Measurements from ENCODE around the gene PHEX.

PHEX gene

DNA sequence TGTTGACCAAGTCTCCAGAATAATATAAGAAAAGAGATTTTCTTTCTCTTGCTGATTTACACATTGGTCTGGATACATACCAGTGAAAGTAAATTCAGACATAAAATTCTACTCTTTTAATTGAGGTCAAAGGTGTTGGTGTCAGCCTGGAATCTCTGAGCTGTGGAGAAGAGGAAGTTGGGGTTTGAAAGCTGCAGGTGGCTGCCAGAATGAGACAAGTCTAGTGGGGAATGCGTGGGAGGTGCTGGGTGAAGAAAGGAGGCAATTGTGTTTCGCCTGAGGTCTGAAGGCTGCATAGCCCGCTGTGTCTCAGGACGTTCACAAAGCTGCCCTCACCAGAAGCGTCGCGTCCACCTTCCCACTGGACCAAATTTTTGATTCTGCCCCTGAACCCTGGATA, 31.2 kb downstream of the PHEX start:
- TF ChIP-seq EZH2phosphoT487 (IDR thresholded peaks at IDR 0.05; ENCODE audit: borderline replicate concordance, low read length) = no peak
- TF ChIP-seq, protein P1, sequence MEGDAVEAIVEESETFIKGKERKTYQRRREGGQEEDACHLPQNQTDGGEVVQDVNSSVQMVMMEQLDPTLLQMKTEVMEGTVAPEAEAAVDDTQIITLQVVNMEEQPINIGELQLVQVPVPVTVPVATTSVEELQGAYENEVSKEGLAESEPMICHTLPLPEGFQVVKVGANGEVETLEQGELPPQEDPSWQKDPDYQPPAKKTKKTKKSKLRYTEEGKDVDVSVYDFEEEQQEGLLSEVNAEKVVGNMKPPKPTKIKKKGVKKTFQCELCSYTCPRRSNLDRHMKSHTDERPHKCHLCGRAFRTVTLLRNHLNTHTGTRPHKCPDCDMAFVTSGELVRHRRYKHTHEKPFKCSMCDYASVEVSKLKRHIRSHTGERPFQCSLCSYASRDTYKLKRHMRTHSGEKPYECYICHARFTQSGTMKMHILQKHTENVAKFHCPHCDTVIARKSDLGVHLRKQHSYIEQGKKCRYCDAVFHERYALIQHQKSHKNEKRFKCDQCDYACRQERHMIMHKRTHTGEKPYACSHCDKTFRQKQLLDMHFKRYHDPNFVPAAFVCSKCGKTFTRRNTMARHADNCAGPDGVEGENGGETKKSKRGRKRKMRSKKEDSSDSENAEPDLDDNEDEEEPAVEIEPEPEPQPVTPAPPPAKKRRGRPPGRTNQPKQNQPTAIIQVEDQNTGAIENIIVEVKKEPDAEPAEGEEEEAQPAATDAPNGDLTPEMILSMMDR (IDR thresholded peaks at IDR 0.05; ENCODE audit: low read depth, low read length, poor library complexity, severe bottlenecking) = no peak

DNA sequence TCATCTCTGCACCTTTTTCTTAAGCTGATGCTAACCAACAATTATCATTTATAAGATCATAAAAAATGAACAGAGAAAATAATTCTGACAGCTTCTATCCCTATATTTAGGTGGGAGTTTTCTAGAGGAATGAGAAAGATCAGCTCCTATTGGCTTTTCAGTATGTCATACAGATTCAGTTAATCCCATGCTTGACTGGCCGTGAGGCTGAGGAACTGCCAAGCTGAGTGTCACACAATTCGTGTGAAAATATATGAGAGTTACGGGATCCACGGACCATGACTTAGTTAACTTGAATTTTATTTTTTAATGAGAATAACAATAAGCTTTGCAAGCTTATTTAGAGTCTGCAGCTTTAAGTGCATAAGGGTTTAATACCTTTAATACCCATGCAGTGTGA, 37.5 kb downstream of the PHEX start:
- Histone ChIP-seq H3F3A (ENCODE audit: control insufficient read depth, insufficient read depth) (no peaks in the 10 kb centered on the region), H3K27me3 (ENCODE audit: control insufficient read depth, low read length) (no peaks in the 10 kb centered on the region), H3K79me2 (ENCODE audit: control insufficient read depth, low read length) (no peaks in the 10 kb centered on the region), H3K4me1 (ENCODE audit: control insufficient read depth, low read length) (no peaks in the 10 kb centered on the region), H3K4me2 (ENCODE audit: low read length) (no peak overlapping the region), H3K4me3 (ENCODE audit: low read length) (no peak overlapping the region), H3K9me3 (ENCODE audit: control insufficient read depth, insufficient read depth, low read length) (no peaks in the 10 kb centered on the region), H4K20me1 (ENCODE audit: control insufficient read depth, insufficient read depth, low read depth, low read length) (no peaks in the 10 kb centered on the region), H3K9me2 (replicated peaks; ENCODE audit: control insufficient read depth, low read length) (no peaks in the 10 kb centered on the region), H3K27ac (ENCODE audit: low read depth, low read length) (no peak overlapping the region), H3K36me3 (ENCODE audit: control insufficient read depth, low read length) (no peaks in the 10 kb centered on the region)
- TF ChIP-seq, protein P1 (IDR thresholded peaks at IDR 0.05; ENCODE audit: low read depth, low read length, poor library complexity, severe bottlenecking) = no peak
- TF ChIP-seq EZH2phosphoT487 (IDR thresholded peaks at IDR 0.05; ENCODE audit: borderline replicate concordance, low read length) = no peak

More for the DNA sequence above, 31.2 kb downstream of the PHEX start:
- Histone ChIP-seq H3K27me3 (ENCODE audit: control insufficient read depth, low read length) (no peaks in the 10 kb centered on the region), H3K4me1 (ENCODE audit: control insufficient read depth, low read length) (peaks cover 16% of the 10 kb centered on the region), H3K27ac (ENCODE audit: low read depth, low read length) (no peak overlapping the region), H3K9me2 (replicated peaks; ENCODE audit: control insufficient read depth, low read length) (no peaks in the 10 kb centered on the region), H4K20me1 (ENCODE audit: control insufficient read depth, insufficient read depth, low read depth, low read length) (no peaks in the 10 kb centered on the region), H3K4me2 (ENCODE audit: low read length) (no peak overlapping the region), H3K9me3 (ENCODE audit: control insufficient read depth, insufficient read depth, low read length) (no peaks in the 10 kb centered on the region), H3K4me3 (ENCODE audit: low read length) (no peak overlapping the region), H3K79me2 (ENCODE audit: control insufficient read depth, low read length) (no peaks in the 10 kb centered on the region), H3F3A (ENCODE audit: control insufficient read depth, insufficient read depth) (no peaks in the 10 kb centered on the region), H3K36me3 (ENCODE audit: control insufficient read depth, low read length) (no peaks in the 10 kb centered on the region)

DNA sequence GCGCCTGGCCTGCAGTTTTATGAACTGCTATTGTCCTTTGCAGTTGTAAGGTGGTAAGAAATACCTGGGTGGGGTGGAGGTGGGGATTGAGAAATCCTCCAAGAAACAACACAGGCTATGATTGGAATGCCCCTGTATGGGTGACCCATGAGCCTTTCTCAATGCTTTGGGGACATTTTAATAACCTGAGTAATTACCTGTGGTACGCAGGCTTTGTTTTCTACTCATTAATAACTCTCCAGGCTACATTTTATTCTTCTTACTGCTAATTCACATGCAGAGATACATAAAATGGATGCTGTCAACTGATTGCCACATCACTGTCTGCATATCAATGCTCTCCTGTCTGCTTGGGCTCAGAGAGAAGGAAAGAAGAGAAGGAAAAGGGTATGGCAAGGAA, 41.8 kb downstream of the PHEX start:
- Histone ChIP-seq H3K9me3 (ENCODE audit: control insufficient read depth, insufficient read depth, low read length) (no peaks in the 10 kb centered on the region), H3K4me3 (ENCODE audit: low read length) (no peak overlapping the region), H3K4me2 (ENCODE audit: low read length) (no peak overlapping the region), H3K4me1 (ENCODE audit: control insufficient read depth, low read length) (no peaks in the 10 kb centered on the region), H4K20me1 (ENCODE audit: control insufficient read depth, insufficient read depth, low read depth, low read length) (no peaks in the 10 kb centered on the region), H3K9me2 (replicated peaks; ENCODE audit: control insufficient read depth, low read length) (no peaks in the 10 kb centered on the region), H3F3A (ENCODE audit: control insufficient read depth, insufficient read depth) (no peaks in the 10 kb centered on the region), H3K36me3 (ENCODE audit: control insufficient read depth, low read length) (no peaks in the 10 kb centered on the region), H3K27me3 (ENCODE audit: control insufficient read depth, low read length) (no peaks in the 10 kb centered on the region), H3K27ac (ENCODE audit: low read depth, low read length) (no peak overlapping the region), H3K79me2 (ENCODE audit: control insufficient read depth, low read length) (no peaks in the 10 kb centered on the region)
- TF ChIP-seq EZH2phosphoT487 (IDR thresholded peaks at IDR 0.05; ENCODE audit: borderline replicate concordance, low read length) = no peak
- TF ChIP-seq, protein P1 (IDR thresholded peaks at IDR 0.05; ENCODE audit: low read depth, low read length, poor library complexity, severe bottlenecking) = no peak

DNA sequence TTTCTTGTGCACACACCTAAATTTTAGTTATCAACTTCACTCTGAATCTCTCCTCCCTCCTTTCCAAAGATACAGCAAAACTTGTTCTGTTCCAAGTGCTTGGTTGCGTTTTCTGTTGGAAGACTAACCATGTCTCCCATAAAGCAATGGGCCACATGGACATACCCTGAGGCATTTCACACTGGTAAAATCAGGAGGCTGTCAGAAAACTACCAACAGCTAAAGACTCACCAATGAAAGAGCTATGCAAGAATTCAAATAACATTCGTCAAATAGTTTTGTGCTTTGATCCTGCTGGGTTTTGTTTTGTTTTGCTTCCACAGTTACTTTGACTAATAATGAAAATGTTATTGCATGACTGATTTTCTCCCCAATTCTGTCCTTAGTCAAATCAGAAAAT, 46.0 kb downstream of the PHEX start:
- Histone ChIP-seq H4K20me1 (ENCODE audit: control insufficient read depth, insufficient read depth, low read depth, low read length) (no peaks in the 10 kb centered on the region), H3K4me3 (ENCODE audit: low read length) (no peak overlapping the region), H3K4me2 (ENCODE audit: low read length) (no peak overlapping the region)

More for the DNA sequence above, 46.0 kb downstream of the PHEX start:
- H3K36me3 ChIP-seq (ENCODE audit: control insufficient read depth, low read length) = no peaks in the 10 kb centered on the region
- H3K79me2 ChIP-seq (ENCODE audit: control insufficient read depth, low read length) = no peaks in the 10 kb centered on the region
- no peak for TF ChIP-seq EZH2phosphoT487 (IDR thresholded peaks at IDR 0.05; ENCODE audit: borderline replicate concordance, low read length)
- TF ChIP-seq, protein P1 (IDR thresholded peaks at IDR 0.05; ENCODE audit: low read depth, low read length, poor library complexity, severe bottlenecking) = no peak
- H3F3A ChIP-seq (ENCODE audit: control insufficient read depth, insufficient read depth) = no peaks in the 10 kb centered on the region
- no peaks in the 10 kb centered on the region for H3K9me3 ChIP-seq (ENCODE audit: control insufficient read depth, insufficient read depth, low read length)
- no peak overlapping the region for H3K27ac ChIP-seq (ENCODE audit: low read depth, low read length)
- no peaks in the 10 kb centered on the region for H3K9me2 ChIP-seq (replicated peaks; ENCODE audit: control insufficient read depth, low read length)
- H3K27me3 ChIP-seq (ENCODE audit: control insufficient read depth, low read length) = no peaks in the 10 kb centered on the region
- H3K4me1 ChIP-seq (ENCODE audit: control insufficient read depth, low read length) = no peaks in the 10 kb centered on the region
